GM12874 (cell line): ENCODE measurements around the gene RGS14.

Experiments
- CTCF ChIP-seq: IDR thresholded peaks from 2 replicates; pipeline ENCODE4 v1.5.1; 2011; ENCODE audit warnings: low read depth, mild to moderate bottlenecking, control low read depth, low read length, moderate library complexity; ENCODE audit not compliant: insufficient read depth

RGS14 gene

GRCh38 chr5:177317959-177318377, 39.8 kb upstream of the RGS14 start:
- peak; percentile 81 for TF ChIP-seq CTCF

GRCh38 chr5:177319913-177320588, 37.7 kb upstream of the RGS14 start:
- TF ChIP-seq CTCF = no peak

GRCh38 chr5:177320879-177321278, 36.8 kb upstream of the RGS14 start:
- no peak for TF ChIP-seq CTCF

- TF ChIP-seq CTCF = no peak
These were observed 31.8 kb upstream of the RGS14 start for GRCh38 chr5:177325868-177326381.

- TF ChIP-seq CTCF = no peak
These were observed 29.9 kb upstream of the RGS14 start for GRCh38 chr5:177327539-177328522.

- no peak for TF ChIP-seq CTCF
These were observed 29.0 kb upstream of the RGS14 start for GRCh38 chr5:177328545-177329231.

- TF ChIP-seq CTCF = no peak
These were observed 27.8 kb upstream of the RGS14 start for GRCh38 chr5:177329883-177330282.
